Activated T-cell treated with anti-CD3 and anti-CD28 coated beads, Interleukin-2, amount 50 U/mL, for 1 hour (primary cell): Measurements from ENCODE around the gene DCP1B.
"Not testable (repeated sequence)": the region's sequence is repeated elsewhere in the genome, so short reads cannot be mapped to it uniquely, and the experiment has no call there.

ENCODE experiments used
- DNase-seq: peaks from one replicate; pipeline ENCODE4 v3.0.0-alpha.2; 2020

DCP1B gene

DNA sequence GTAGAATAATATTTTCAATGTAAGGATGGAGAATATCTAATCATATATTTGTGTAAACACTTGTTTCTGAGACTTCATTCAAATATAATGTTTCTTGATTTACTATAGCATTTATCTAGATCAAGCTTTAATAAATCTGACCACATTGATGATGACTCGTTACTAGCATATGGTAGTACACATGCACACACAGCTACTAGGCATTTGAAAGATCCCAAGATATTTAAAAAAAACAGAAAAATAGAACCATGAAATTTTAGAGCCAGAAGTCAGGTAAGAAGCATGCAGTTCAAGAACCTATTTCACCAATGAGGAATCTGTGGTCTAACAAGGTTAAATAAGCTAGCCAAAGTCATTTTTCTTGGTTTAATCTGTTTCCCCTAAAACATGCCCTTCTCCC lies 32.0 kb downstream of the DCP1B start:
- no peak for DNase-seq

DNA sequence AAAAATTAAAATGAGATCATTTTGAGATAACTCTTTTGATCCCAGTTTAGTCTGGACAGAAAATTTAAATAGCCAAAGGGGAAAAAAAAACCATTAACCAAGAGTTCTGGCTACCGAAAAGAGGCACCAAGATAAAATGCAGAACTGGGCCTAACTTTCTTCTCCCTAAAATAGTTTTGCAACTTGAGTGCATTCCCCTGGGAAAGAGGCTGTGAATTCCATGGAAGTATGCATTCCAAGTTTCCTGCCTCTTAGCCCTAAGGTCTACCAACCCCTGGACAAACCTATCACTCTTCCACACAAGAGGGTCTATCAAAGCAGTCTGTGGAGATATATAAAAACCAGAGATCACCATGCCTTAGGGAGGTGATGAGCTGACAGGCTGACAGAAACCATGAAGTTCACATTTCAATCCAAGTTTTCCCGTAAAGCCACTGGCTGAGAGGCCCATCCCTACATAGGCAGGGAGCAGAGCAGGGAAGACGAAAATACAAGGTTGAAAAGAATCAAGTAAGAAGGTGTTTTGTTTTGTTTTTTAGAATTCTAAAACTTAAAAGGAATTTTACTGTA lies 33.8 kb downstream of the DCP1B start:
- DNase-seq = no peak

DNA sequence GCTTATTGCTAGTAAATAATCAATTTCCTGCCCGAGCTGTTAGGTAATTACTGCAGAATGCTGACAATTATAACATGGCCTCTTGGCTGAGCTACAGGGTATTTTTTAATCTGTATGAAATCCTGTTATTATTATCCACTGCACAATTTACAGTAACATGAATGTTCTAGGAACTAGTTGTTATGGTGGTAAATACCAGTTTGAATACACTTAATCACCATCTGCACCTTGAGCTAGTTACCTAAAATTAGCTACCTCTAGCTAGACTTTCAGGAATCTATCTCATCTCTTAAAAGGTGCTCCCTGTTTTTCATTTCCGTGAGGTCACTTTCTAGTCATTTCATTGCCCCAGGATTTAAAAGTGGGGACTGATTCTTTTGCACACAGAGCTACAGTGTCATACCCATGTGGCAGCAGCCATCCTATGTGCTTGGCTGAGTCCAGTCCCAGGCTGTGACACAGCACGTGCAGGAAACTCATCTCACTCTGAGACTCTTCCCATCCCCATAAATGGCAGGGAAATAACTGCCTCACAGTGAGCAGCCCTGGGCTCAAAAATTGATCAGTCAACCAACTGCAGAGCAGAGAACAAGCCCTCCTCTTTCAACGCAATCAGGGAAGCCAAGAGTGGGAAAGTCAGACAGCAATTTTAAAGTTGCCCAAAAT lies 37.6 kb downstream of the DCP1B start:
- no peak for DNase-seq

DNA sequence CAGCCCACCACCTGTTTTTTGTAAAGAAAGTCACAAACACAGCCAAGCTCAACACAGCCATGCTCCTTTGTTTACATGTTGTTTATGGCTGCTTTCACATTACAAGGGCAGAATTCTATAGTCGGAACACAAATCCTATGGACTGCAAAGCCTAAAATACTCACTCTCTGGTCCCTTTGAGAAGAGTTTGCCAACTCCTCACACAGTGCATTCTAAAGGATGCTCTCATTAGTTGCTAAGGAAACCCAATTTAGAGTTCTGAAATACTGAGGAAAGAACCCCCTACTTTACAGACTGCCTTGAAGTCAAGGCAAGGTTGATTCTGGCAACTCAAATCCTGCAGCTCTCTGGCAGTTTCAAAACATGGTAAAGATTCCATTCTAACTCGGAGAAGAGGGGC lies 38.3 kb downstream of the DCP1B start:
- no peak for DNase-seq

DNA sequence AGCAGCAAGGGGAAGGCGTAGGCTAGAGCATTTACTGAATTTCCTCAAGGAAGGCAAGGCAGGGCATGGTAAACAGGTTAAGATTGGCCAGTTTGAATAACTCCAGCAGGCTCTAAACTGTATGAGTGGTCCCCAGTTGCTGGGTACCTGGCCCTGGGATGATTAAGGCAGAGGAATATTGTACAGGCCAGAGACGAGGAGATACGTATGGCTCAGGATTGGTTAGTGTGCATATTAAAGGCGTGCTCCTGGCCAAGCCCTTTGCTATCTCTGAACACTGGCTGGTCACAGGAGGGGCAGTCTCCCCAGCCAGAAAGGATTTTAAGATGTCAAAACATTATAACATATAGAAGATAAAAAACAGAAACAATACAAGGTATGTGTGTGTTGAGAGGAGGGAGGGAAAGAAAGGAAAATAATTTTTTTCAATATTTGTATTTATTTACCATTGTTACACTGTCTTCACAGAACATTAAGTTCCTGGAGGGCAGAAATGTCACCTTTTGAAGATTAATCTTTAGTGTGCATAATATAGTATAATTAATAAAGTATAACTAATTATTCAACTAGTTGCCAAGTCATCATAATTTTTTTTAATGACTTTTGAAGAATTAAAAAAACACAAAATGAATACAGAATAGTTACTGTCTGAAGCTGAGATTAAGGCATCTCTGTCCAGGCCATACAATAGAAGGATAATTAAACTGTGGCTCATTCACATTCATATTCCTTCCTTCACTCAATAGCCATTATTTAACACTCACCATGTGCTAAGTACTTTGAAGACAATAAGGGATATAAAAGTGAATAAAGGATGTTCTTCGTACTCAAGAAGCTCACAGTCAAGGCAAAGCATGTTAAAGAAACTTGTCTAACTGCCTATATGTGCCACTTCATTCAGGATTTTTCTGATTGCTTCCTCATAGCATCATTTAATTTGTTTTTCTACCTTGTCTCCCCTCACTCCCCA lies 41.9 kb downstream of the DCP1B start:
- DNase-seq = no peak

DNA sequence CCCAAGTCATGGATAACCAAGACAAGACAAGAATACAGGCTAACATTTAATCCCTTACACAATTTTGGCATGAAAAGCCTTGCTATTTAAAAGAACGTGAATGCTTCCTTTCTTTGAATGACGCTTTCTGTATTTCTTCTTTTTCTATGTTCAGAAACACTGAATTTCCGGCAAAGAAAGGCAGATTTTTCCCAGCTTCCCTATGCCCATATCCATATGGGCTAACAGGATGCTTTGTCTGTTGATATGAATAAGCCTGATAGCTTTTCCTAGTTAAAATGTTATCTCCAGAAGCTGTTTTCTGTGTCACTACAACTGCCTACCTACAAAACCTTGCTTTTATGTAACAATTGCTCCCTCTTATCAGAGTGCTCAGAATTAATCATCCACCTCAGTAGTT lies 47.5 kb downstream of the DCP1B start:
- no peak for DNase-seq

DNA sequence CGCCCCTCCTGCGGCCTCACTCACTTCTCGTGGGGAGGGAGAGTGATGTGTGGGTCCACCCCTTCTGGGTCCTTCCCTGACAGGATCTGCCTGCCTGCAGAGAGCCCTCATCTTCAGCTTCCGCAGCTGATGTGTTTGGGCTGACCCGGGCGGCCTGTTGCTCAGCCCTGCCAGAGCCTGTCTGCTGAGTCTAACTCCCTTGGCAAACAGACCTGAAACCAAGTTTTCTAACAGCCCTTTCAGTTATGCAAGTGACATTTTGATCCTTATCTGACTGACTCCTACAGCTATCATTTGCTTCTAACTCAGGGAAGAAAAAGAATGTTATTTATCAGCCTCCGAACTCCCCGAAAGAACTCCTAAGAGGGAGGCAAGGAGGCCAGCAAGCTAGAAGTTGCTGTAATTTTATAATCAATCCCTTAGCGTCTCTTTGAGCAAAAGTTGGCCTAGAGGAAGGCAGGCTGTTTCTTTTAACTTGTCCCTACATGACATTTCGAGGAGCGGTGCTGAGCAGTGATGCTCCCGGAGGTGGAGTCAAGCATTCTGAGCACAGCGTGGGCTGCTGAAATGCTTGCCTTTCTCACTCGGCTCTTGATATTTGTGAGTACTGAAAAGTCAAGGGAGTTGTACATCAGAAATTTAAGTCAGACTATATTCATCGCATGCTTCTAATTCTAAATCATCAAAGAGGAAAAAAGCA lies 54.3 kb downstream of the DCP1B start:
- DNase-seq = no peak

DNA sequence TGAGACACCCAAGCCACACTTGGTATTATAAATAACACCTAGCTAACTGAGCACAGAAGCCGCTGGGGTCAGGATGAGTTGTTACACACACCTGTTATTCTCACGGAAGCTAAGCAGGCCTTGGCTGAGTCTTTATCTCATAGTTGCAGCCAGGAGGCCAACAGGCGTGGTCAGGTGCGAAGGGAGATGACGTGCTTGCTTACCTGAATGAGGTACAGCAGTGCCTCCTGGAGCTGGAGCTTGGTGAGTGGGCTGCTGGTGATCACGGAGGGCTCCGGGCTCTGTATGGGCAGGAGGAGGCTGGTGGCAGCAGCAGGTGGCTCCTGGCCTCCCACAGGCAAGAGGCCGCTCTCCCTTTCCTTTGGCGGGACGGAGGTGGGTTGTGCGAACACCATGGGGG lies 55.4 kb downstream of the DCP1B start:
- DNase-seq = no peak

DNA sequence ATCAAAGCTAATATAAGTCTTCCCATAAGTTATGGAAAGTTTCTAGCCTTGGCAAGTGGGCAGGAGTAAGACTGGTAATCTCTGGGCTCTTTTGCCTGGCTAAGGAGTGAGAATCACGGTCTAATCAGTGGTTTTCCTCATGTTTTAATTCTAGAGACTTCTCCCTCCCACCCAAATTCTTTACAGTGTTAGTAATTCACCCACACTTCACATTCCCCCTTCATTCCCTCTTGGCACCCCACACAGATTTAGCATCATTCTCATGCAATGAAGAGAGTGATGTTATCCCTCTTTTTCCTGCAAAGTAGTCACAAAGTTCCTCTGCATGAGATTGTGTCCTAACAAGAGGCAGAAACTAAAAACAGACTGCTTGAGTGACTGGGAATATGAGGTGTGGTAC lies 57.2 kb downstream of the DCP1B start:
- DNase-seq = no peak

DNA sequence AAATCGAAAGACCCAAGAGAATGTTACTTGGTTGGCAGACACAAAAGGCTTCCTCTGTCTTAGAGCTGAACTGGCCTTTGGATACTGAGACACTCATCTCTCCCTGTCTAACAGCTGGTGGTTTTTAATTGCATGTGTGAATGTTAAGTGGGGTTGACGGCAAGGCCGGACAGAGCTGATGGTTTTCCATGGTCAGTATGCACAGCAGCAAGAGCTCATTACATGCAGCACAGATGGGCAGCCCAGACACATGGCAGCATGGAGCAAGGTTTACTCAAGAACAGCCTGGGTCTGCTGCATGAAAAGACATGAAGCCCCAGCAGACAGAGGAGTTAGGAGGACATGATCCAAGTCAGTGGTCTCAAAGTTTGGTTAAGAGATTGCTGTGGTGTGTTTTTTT lies 58.0 kb downstream of the DCP1B start:
- no peak for DNase-seq

DNA sequence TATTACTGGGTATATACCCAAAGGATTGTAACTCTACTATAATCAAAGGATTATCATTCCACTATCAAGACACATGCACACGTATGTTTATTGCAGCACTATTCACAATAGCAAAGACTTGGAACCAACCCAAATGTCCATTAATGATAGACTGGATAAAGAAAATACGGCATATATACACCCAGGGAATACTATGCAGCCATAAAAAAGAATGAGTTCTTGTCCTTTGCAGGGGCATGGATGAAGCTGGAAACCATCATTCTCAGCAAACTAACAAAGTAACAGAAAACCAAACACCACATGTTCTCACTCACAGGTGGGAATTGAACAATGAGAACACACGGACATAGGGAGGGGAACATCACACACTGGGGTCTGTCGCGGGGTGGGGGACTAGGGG lies 58.8 kb downstream of the DCP1B start:
- DNase-seq = not testable (repeated sequence)

DNA sequence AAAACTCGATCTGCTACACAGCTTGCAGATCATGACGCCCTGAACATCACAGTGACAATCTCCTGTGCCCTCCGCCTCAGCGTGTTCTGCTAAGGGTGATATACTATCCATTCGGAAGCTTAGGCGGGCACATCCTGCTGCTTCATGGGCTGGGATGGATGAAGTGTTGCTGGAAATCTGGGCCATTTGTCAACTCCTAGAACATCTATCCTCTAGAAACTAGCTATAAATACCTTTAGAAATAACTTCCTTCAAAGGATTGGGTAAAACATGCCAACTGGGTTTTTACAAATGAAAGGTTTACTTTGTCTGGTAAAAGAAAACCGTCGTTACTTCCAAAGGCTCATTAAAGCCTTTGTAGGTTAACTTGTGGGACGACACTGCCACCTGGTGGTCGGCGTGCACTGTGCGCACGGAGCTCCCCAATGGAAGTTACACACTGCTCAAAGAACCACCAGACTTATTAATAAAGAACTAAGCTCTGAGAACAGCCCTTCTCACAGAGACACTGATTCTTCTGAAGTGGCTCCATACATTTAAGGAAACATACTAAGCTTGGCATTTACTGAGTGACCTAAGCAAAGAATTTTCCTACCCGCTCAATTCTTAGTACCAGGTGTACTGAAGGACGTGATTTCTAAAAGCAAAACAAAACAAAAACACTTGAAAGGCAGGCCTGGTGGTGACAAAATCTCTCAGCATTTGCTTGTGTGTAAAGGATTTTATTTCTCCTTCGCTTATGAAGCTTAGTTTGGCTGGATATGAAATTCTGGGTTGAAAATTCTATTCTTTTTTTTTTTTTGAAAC lies 64.3 kb downstream of the DCP1B start:
- peak; percentile 91 for DNase-seq

DNA sequence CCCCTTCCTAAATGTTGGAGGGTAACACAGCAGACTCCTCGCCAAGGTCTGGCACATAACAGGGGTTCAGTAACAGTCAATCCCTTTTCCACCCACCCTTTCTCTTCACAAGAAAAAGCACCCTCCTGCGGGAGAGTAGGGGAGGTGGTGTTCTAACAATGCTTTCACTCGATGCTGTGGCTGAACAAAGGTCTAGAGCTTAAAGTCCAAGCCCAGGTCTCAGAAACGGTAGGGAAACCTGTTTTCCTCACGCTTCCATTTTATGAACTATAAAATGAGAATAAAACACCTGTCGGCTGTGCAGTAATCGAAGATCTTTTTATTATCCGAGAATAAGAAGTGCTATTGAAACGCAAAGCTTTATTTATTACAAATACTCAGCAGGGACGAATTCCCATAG lies 64.9 kb downstream of the DCP1B start:
- no peak for DNase-seq

DNA sequence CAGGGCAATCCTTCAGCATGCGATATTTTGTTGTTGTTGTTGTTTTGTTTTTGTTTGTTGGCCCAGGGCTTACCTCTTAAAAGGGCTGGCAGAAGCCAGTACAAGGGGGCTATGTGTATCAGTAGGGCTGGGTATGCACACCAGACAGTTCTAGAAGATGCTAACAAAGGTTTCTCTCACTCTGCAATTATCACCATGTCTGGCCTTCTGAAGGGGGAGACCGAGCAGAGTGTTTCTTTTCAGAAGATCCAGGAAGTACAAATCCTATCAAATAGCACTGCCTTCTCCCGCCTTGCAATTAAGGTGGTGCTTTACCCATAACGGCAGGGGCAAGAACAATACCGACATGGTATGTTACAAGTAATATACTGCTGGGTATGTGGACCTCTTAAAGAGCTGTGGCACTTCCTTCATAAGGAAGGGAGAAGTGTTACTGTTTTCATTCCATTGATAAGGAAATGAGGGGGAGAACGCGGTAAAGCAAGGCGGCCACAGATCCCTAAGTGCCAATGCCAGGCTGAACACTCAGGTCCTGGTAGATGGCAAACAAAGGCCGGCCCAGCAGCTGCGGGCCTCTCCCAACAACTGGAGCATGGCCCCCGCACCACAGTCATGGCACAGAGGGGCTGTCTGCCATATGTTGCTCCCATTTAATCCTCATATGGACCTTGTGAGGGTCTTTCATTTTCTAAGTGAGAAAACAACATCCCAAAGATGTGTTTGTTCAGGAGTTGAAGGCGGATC lies 66.6 kb downstream of the DCP1B start:
- DNase-seq = no peak

DNA sequence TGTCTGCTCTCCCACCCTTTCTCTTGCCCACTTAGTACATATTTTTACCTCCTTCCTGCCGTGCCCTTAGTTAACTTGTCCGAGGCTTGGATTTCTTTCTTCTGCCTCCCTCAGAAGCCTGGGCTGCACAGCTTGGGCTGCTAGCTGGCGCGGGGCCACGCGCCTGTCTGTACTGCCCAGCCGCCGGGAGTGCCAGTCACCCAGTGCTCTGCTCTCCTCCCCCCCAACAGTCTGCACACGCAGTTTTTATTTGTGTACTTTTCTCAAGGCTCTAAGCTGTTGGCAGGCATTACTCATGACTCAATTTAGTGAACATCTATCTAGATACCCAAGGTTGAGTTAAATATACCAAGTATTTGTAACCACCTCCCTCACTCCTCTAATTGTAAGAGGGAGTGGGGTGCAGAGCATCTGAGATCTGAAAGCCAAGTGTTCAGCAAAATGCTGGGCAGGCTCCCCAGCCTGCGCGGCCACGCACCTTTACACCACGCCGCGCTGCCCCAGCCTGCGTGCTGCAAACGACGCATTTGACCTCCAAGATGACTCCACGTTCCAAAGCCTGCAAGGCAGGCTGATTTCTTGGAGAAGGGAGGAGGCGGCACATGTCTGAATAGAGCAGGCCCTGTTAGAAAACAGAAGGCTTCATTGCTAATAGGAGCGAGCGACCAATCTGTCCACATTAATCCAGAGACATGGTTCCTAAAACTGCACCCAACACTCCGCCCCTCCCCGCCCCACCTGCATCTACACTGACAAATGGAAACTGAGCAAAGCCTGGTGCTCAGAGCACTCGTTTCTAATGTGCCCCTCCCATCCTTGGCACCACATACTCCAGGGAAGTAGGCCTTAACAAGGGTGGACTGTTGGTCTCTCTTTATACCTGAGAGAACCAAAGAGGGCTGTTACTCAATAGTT lies 67.6 kb downstream of the DCP1B start:
- DNase-seq = no peak

DNA sequence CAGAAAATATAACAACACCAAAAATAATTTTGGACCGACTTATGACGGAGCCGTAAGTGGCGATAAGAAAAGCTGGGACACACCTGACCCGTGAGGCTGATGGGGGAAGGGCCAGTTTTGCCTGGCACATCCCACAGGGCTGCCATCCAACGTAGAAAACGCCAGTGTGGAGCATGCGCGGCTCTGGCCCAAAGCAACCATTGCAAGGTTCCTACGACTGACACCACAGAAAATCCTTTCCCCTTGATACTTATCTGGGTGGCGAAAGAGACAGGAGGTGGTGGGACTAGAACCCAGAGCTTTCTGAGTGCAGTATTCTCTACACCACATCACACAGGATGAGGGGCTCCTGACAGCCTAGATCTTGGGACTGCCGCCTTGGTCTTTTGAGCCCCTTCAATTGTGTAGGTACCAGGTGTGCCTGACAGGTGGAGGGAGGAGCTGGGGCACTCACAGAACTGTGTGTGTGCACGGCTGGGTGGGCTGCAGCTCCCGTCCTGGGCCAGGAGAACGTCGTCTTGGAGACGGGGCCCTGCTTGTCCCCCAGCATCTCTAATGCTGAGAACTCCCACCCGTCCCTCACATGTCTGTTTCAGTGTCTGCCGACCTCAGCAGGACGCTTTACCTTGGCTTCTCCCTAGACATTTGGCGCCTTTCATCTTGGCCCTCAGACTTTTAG lies 68.4 kb downstream of the DCP1B start:
- DNase-seq = no peak

DNA sequence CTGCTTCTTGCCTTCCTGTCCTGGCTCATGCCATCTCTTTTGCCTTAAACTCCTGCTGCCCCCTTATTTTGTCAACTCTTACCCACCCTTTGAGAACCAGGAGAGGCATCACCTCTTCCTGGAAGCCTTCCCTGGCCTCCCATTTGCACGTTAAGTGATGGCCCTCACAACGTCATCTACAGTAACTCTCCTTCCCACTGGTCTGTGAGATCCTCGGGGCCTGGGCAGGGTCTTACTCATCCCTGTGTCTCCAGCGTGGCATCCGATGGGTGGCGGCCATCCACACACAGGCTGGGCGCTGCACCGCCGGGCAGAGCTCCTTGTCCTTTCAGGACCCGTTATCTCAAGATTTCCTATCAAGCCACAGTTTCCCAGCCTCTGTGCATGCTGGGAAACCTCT lies 69.0 kb downstream of the DCP1B start:
- no peak for DNase-seq

DNA sequence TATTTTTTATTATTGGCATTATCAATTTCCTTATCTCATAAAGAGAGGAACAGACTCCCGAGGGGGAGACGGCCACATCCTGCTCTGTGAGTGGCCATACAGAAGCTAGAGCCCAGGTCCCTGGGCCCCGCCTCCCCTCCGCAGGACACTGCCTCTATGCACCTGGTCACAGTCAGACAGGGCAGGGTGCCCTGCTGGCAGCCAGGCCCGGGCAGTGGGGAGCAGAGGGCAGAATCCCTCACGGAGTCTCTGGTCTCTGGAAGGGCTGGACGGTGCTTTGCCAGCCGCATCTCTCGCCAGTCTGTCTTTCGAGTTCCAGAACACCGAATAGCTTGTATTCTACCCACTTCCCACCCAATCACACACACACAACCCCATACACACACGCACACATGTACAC lies 69.4 kb downstream of the DCP1B start:
- DNase-seq = no peak

DNA sequence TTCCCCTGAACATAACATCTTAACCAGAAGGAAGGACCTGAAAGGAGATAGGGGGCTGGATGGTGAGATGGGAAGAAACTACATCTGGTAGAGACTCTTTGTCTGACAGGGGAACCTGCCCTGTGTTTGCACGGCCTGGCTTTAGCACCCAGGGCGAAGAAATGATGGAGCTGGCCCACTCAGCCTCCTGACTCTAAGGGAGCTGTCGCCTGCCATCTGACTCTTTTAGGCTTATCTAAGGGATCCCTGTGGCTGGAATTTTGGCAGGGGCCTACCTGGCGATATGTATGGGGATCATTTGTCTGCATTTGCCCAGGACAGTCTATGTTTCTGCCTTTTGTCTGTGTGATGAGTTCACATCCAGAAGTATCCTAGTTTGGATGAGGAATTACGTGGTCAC lies 70.2 kb downstream of the DCP1B start:
- DNase-seq = no peak
